ENCODE data around the gene MBD6.

MBD6 gene

GRCh38 chr12:57529831-57530230, 7.2 kb downstream of the MBD6 start:
- no peak for DNase-seq (ENCODE audit: low spot score)
- TF ChIP-seq, protein P1, sequence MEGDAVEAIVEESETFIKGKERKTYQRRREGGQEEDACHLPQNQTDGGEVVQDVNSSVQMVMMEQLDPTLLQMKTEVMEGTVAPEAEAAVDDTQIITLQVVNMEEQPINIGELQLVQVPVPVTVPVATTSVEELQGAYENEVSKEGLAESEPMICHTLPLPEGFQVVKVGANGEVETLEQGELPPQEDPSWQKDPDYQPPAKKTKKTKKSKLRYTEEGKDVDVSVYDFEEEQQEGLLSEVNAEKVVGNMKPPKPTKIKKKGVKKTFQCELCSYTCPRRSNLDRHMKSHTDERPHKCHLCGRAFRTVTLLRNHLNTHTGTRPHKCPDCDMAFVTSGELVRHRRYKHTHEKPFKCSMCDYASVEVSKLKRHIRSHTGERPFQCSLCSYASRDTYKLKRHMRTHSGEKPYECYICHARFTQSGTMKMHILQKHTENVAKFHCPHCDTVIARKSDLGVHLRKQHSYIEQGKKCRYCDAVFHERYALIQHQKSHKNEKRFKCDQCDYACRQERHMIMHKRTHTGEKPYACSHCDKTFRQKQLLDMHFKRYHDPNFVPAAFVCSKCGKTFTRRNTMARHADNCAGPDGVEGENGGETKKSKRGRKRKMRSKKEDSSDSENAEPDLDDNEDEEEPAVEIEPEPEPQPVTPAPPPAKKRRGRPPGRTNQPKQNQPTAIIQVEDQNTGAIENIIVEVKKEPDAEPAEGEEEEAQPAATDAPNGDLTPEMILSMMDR (IDR thresholded peaks at IDR 0.05; ENCODE audit: extremely low read depth, missing control alignments), result no peak

- no peak for DNase-seq (ENCODE audit: low spot score)
- TF ChIP-seq, protein P1 (IDR thresholded peaks at IDR 0.05; ENCODE audit: extremely low read depth, missing control alignments), result no peak
Measured at GRCh38 chr12:57530396-57531142, 7.9 kb downstream of the MBD6 start.

- TF ChIP-seq, protein P1 (IDR thresholded peaks at IDR 0.05; ENCODE audit: extremely low read depth, missing control alignments), result no peak
- DNase-seq (ENCODE audit: low spot score), result no peak
Measured at GRCh38 chr12:57531836-57532235, 9.2 kb downstream of the MBD6 start.

DNA sequence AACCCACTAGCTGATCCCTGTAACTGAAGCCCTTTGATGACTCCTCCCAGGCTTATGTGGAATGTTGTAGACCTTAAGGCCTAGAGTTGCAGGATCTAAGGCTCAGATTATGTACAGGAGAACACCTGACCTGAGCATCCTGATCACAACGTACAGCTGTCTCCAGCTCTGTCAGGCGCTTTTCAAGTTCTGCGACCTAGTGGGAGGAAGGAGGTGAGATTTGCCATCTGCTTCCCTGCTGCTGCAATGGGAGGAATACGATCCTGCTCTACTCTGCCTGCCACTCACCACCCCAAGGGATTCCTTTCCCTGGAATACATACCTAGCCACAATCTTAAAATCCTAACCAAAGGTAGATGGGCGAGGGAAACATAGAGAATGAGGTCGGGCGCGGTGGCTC, 10.5 kb downstream of the MBD6 start:
- DNase-seq (ENCODE audit: low spot score), result no peak
- TF ChIP-seq, protein P1 (IDR thresholded peaks at IDR 0.05; ENCODE audit: extremely low read depth, missing control alignments), result no peak

- DNase-seq (ENCODE audit: low spot score), result no peak
- TF ChIP-seq, protein P1 (IDR thresholded peaks at IDR 0.05; ENCODE audit: extremely low read depth, missing control alignments), result no peak
Measured at GRCh38 chr12:57534250-57534649, 11.6 kb downstream of the MBD6 start.

GRCh38 chr12:57534991-57535543, 12.4 kb downstream of the MBD6 start:
- DNase-seq (ENCODE audit: low spot score), result no peak
- TF ChIP-seq, protein P1 (IDR thresholded peaks at IDR 0.05; ENCODE audit: extremely low read depth, missing control alignments), result no peak

DNA sequence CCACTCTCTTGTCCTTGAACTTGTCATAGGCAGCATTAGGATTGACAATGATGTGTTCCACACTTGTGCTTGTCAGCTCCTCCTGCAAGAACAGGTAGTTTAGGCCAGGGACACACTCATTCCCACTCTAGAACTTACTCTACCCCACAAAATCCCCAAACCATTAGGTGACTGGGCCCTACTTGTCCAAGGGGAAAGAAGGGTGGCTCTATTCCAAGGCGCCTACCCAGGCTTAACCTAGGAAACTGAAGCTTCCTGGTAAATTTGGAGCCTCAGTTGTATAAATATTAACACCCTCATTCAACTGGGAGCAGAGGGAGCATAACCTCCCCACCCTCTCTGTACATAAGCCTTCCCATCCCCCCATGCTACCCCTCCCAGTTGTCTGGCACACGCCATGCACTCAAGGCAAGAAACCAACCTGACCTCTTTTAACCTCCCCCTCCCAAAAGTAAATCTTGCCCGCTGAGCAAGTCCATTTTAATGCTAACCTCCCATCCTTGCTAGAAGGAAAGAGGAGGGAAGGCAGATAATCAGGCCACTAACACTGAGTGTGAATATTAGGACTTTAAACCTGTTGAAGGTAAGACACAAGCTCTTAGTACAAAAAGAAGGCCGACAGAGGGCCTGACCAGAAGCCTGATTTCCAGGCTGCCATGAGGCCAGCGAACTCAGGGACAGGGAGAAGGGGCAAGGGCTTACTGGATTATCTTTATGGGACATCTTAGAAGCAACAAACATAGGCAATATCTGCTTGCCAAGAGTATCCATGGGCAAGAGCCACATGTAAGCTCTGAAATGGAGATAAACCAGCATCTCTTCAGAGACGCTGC, 13.4 kb downstream of the MBD6 start:
- TF ChIP-seq, protein P1 (IDR thresholded peaks at IDR 0.05; ENCODE audit: extremely low read depth, missing control alignments), result no peak
- DNase-seq (ENCODE audit: low spot score), result no peak

All from GM20000 (cell line).